Right ventricle myocardium superior (tissue), 1 donor: ENCODE data around the gene LMNTD2. TPM values are rescaled to one million over a fixed set of nuclear protein-coding genes. Genes with fewer than 3 reads are reported as not detected.
"Not testable (repeated sequence)": the region's sequence is repeated elsewhere in the genome, so short reads cannot be mapped to it uniquely, and the experiment has no call there.

ENCODE experiments used
- ATAC-seq: fragments of 200-7000 bp; cut with Tn5 transposase; one replicate; pipeline ENCODE4 v1.9.1; 2020; ENCODE audit warnings: mild to moderate bottlenecking; ENCODE audit not compliant: poor library complexity
- DNase-seq: peaks from one replicate; pipeline ENCODE4 v3.0.0-alpha.2; 2020
- intact Hi-C: fragments of 100-400 bp; cut with DNase I; formaldehyde crosslinking; loops from one replicate; pipeline ENCODE4 v1.11.2; 2022
- total RNA-seq: library from RNA; stranded (reverse); fragmentation: NEBNext Ultra II Directional; extraction: Animal tissue kit (Norgen Biotek cat#: 25700); gene quantifications from one replicate; pipeline ENCODE4 v1.2.1, GENCODE V29; 2021
- donor health status: DM: no; HTN: yes; CAD: no; lungs with severe emphysema.

The LMNTD2 gene
- total RNA-seq, 1 donor from 2014 or later = 0.22 TPM

DNA sequence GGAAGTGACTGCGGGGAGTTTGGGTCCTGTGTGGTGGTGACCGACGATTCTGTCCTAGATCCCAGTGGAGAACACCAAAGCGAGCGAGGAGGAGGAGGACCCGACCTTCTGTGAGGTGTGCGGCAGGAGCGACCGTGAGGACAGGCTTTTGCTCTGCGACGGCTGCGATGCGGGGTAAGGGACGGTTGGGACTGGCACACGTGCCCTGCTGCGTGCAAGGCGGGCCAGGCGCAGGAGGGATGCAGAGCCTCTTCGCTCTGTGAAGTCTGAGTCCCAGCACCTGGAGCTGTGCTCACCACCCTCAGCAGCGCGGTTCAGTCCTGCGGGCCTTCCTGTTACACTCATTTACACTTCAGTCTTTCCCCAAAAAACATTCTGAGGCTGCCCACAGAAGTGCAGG is 32.0 kb upstream of the LMNTD2 start:
- ATAC-seq (no peak), DNase-seq (no peak)
- intact Hi-C loops = no loop called here

DNA sequence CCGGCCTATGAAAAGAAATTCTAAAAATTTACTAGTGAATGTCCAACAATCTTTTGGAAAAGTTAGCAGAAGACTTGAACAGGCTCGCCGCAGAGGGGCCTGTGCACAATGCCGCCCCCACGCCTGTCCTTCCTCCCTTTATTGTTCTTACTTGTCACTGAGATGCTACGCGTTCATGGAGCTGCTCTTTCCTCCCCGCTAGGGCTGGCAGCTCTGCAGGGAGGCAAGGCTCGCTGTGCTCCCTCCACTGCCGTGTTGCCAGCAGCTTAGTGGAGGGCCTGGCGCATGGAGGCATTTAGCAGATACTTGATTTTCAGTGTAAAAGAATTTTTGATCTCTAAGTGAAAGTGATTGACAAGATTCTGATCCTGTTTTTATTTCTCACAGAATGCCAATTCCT is 30.5 kb upstream of the LMNTD2 start:
- ATAC-seq (no peak), DNase-seq (no peak)
- intact Hi-C loops = no loop called here

DNA sequence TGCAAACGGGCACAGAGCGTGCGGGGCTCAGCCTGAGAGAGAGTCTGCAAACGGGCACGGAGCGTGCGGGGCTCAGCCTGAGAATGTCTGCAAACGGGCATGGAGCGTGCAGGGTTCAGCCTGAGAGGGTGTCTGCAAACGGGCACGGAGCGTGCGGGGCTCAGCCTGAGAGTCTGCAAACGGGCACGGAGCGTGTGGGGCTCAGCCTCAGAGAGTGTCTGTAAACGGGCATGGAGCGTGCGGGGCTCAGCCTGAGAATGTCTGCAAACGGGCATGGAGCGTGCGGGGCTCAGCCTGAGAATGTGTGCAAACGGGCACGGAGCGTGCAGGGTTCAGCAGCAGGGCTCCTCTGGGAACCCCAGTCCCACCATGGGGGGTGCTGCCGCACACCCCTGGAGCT is 29.3 kb upstream of the LMNTD2 start:
- no peak for ATAC-seq
- intact Hi-C loops = no loop called here
- no peak for DNase-seq

DNA sequence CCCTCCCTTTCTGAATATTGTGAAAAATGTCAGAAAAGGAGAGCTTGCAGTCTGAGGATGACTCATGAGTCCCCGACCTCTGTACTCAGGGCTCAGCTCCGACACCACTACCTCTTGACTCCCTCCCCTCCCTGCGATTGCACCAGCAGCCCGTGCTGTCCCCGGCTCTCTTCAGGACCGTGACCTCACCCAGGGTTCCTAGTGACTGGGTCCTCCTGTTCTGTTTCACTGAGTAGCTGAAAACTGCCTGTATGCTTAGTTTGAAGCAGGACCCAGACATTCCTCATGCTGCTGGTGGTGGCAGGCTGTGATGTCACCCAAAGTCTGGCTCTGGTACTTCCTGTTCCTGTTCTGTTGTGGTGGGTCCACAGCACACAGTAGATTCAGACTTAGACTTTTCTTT is 27.4 kb upstream of the LMNTD2 start:
- DNase-seq (no peak), ATAC-seq (peak; percentile 22)
- intact Hi-C loops = no loop called here

DNA sequence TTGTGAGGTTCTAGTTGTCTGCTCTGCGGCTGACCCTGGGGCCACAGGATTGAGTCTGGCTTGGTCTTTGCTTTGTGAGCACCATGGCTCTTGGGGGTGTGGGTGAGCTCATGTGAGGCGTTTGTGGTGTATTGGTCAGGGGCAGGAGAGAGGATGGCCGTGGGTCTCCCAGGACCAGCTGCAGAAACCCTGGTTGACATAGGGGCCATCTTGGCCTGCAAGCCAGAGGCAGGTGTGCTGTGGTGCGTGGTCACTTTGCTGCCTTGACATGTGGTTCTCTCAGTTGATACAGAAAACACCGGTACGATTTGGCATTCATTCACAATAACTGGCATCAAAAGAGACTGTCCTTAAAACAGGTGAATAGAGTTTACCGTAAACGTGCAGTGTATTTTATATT is 27.0 kb upstream of the LMNTD2 start:
- DNase-seq = no peak
- intact Hi-C loops = no loop called here
- ATAC-seq = no peak

DNA sequence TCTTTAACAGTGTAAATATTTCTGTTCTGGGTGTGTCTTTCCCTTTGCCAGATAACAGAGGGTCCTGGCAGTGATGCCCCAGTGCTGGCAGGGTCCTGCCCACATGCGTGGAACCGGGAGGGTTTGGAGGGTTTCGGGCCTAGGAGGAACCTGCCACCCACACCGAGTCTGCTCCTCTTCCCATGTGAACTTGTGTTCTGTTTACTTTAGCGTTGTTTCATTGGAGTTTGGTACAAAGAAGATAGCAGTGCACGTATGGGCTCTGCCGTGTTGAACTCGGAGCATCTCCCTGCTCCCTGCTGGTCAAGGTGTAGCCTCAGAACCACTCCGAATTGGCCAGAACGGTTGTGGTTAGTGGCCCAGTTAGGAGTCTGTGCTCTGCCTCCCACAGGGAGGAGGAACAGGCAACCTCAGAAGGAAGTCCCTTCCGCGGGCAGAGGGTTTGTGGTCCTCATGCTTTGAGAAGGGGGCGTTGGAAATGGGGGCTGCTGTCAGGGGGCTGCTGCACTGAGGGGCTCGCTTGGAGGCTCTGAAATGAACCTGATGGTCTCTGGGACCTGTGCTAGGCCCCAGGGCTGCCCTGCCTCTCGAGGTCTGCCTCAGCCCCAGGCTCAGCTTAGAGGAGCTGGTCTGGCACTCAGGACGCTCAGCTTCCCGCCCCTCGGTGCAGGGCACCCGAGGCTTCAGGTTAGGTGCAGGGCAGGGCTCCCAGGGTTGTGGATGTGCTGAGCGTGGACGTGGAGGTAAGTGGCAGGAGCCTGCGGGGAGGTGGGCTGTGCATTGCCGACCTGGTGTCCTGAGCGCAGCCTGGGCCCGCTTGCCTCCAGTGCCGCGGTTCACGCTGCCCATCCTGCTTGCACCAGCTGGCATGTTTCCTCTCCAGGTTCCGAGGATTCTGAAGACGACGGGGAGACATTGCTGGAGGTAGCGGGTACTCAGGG is 26.1 kb upstream of the LMNTD2 start:
- DNase-seq = no peak
- intact Hi-C loops = no loop called here
- no peak for ATAC-seq

DNA sequence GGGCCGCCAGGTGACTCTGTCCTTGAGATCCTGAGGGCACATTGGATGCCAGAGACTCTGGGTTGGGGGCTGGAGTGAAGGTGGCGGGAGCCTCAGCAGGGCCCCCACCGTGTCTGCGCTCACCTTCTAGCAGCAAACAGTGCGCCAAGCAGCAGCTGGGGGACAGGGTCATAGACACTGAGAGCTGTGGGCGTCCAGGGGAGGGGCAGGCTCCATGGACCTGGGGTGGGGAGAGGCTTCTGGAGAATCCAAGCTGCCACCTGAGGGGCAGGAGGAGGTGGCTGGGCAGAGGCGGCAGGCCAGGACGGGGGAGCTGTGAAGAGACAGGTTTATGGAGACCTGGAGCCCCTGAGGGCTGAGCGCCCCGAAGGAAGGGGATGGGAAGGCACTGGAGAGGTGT is 23.7 kb upstream of the LMNTD2 start:
- DNase-seq (no peak), ATAC-seq (no peak)
- intact Hi-C loops = no loop called here

DNA sequence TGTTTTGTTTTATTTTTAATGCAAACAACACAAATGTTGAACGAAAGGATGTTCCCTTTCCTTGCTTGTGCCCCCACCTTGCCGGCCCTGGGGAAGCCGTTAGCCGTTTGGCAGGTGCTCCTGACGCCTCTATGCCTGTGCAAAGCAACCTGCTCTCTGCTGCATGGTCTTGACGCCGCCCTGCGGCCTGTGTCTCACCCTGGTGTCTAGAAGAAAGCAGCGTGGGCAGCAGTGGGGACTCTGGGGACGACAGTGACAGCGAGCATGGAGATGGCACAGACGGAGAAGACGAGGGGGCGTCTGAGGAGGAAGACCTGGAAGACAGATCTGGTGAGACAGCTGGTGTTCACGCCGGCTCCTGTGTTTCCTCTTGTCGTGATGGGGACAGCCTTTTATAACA is 21.2 kb upstream of the LMNTD2 start:
- ATAC-seq (no peak), DNase-seq (no peak)
- intact Hi-C loops = no loop called here

DNA sequence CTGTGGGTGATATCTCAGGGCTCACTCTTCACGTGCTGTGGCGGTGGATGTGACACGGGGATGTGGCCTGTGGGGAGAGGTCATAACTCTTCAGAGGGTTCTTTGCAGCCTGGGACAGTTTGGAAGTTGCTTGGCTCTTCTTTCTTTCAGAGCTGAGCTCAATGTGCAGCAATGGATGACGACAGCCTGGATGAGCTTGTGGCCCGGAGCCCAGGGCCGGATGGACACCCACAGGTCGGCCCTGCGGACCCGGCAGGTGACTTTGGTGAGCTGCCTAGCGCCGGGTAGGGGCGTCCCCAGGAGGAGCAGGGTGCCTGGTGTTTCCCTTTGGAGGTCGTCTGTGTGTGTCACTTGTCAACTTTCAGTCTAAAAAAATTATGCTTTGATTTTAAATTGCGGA is 20.8 kb upstream of the LMNTD2 start:
- intact Hi-C loops = no loop called here
- peak; percentile 11 for ATAC-seq
- DNase-seq = no peak

DNA sequence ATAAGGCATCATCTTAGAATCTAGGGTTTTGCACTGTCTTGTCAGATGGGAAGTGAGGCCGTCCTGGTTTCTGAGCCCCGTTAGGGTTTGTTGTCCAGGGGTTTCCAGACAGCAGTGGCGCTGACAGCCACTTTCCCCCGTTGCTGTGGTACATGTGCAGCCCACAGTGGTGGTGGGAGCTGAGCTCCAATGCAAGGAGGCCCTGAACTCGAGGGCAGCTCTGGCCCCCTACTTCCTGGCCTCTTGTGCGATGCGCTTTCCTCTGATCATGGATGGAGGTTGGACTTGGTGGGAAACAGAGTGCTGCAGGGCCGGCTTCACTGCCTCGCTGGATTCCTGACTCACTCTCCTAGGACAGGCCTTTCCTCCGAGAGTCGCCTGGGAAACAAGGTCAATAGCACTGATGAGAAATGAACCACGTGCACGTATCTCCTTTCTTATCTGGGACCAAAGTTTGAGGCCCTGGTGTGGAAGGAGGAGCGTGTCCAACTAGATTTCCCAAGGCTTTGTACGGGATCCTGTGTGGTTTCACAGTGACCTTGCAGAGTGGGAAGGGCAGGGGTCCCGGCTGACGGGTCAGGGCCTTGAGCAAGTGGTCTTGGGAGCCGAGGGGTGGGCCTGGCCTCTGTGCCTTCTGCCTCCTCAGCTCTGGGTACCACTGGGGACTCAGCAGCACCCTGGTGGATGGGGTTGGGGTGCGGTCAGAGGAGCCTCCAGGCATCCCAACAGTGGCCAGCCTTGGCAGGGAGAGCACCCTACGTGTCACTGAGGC is 19.5 kb upstream of the LMNTD2 start:
- no peak for DNase-seq
- no peak for ATAC-seq
- intact Hi-C loops = no loop called here

DNA sequence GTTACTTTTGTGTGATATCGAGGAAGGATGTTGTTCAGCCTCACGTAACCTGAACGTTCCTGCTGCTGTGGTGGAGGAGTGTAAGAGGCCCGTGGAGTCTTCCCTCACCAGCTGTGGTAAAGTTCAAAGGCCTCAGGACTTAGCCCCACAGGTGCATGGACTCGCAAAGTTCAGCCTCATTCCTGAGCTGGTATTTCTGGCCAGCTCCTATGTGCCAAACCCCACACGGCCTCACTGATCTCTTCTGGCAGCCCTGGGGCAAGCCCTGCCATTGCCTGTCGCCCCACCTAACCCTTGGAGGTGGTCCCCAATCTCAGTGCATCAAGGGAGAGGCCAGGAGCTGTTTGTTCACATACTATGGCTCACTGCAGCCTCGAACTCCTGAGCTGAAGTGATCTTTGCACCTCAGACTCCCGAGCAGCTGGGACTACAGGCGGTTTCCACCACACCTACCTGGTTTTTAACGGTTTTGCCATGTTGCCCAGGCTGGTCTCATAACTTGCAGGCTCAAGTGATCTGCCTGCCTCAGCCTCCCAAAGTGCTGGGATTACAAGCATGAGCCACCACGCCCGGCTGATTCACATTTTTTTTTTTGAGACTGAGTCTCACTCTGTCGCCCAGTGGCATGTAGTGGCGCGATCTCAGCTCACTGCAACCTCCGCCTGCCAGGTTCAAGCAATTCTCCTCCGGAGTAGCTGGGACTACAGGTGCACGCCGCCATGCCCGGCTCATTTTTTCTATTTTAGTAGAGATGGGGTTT is 17.9 kb upstream of the LMNTD2 start:
- ATAC-seq (no peak), DNase-seq (no peak)
- intact Hi-C loops = no loop called here

DNA sequence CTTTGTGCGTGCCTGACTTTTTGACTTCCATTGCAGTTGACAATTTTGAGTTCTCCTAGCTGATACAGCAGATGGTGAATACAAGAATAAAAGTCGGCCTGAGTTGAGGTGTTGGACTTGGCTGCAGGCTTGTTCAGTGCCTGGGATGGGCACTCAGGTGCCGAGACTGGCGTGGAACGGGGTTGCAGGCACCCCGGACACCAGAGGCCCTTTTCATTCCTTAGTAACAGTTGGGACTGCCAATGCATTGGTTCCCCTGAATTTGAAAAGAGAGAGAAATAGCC is 17.0 kb upstream of the LMNTD2 start:
- intact Hi-C loops = no loop called here
- no peak for DNase-seq
- no peak for ATAC-seq

DNA sequence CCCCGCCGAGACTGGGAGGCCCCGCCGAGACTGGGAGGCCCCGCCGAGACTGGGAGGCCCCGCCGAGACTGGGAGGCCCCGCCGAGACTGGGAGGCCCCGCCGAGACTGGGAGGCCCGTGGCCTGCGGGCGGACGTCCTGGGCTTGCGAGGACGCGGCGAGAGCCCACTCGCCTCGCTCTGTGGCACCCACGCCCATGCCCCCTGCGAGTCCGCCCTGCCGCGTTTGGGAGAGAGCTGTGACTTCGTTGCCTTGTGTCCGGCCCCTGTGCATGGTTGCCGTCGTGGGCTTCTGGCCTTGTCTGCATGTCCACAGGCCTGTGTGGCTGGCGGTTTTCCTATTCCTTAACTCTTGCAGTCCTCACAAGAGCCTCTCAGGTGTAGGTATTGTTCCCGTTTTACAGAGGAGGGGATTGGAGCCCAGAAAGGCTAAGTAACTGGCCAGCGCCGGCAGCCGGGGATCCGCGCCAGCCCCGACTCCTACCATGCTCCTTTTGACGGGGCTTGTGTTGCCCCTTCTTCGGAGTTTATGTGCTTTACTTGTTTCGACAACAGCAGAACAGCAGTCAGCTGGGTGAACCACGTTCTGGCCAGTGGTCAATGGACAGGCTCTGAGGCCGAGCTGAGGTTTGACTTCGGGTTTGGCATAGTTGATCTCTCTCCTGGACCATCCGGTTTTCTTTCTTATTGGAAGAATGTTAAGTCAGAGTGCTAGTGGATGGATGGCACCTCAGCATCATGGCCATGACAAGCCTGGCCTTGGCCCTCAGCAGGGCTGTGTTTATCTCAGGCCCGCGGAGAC is 16.5 kb upstream of the LMNTD2 start:
- intact Hi-C loops = no loop called here
- ATAC-seq (no peak), DNase-seq (no peak)

DNA sequence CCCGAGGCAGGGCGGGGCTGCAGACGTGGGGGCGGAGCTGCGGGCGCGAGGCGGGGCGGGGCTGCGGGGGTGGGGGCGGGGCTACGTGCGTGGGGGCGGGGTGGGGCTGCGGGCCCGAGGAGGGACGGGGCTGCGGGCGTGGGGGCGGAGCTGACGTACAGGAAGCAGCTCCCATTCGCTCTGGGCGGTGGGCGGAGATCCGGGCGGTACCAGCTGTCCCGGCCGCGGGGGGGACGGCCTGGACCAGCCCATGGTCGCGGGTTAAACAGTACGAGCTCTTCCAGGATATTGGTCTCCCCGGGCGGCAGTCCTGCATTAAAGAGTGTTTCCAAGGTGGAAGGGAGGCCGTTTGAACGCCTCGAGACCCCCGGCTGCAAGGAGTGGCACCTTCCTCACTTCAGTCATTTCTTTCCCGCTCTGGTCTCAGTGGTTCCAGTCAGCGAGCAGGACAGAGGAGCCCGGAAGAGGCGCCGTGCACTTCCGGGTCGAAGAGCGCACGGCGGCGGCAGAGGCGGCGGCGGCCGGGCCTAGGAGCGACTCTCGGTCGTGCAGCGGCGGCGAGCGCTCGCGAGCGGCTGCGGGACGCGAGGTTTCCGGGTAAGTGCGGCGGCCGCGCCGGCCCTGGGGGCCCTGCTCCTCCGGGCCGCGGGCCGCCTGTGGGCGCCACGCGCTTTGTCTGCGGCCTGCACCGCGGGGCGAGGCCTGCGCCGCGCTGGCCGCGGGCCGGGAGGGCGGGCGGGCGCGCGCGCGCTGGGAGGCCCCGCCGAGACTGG is 15.6 kb upstream of the LMNTD2 start, which contains the start of gene PHRF1:
Gene PHRF1 (plus strand): TSS at position 475 of the 773 bp plus-strand sequence. CDS start 5,043 bp downstream, outside the sequence.
- DNase-seq (peak; percentile 97), ATAC-seq (peak; percentile 94)
- intact Hi-C loops = no loop called here

DNA sequence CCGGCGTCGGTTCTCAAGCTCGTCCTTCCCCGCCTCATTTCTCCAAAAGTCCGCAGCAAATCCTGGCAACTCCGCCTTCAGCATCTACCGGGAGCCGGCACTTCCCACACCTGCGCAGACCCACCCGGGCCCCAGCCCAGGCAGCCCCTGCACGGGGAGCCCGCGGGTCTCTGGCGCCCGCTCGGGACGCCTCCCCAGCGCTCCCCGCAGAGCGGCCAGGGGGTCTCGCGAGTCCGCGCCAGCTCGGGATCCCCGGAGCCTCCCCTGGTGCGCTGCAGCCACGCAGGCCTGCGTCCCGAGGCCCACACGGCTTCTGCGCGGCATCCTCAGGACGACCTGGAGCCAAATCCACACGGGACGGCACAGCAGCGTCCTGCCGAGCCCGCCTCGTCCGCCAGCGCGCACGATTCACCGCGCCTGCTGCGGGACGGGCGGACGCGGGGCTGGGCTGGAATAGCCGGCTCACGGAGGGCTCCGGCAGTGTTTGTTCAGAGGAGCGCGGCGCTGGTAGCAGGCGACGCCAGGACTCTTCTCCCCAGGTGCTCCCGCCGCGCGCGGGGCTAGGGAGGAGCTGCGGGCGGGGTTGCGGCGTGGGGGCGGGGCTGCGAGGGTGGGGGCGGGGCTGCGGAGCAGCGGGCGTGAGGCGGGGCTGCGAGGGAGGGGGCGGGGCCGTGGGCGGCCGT is 14.9 kb upstream of the LMNTD2 start:
- ATAC-seq (peak; percentile 75), DNase-seq (no peak)
- intact Hi-C loops = no loop called here

DNA sequence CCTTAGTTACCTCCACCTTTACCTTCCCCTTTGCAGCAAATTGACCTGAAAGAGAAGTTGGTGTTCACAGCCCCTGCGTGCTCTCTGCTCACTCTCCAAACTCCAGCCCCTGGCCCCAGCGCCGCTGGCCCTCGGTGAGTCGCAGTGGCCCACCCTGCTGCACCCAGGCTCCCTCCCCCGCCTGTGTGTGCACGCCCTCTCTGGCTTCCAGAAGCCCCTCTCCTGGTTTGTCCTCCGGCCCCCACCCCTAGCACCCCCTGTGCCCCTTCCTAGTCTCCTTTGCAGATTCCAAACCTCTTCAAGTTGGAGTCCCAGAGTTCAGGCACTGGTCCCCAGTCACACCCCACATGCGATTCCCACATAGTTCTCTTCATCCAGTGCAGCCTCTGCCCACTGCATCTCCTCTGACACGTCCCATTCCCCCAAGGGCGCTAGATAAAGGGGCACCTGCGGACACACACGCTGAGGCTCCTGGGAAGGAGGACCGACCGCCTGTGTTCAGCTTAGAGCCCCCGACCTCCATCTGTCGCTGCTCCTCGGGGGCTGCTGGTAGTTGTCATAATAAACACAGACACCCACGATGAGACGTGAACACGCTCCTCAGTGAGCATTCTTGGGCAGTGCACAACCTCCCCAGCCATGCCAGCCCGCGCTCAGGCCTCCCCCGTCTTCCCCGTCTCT is 14.2 kb upstream of the LMNTD2 start:
- intact Hi-C loops = no loop called here
- peak; percentile 2 for ATAC-seq

DNA sequence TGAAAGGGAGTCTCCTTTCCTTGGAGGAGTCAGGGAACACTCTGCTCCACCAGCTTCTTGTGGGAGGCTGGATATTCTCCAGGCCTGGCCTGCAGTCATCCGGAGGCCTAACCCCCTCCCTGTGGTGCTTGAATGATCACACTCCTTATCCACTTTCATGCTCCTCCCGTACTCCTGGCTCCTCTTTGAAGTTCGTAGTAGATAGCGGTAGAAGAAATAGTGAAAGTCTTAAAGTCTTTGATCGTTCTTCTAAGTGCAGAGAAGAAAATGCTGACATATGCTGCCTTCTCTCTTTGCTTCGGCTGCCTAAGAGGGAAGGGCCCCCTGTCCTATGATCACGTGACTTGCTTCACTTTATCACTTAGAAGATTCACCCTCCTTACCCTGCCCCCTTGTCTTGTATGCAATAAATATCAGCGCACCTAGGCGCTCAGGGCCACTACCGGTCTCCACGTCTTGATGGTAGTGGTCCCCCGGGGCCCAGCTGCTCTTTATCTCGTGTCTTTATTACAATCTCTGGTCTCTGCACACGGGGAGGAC is 13.6 kb upstream of the LMNTD2 start:
- DNase-seq, ATAC-seq, intact Hi-C loops: not testable (repeated sequence)

More for the DNA sequence above, 14.2 kb upstream of the LMNTD2 start:
- DNase-seq = no peak
